HG03097 (cell line): ENCODE measurements around the gene TEX13C.
A peak's percentile ranks its signal among the peaks of the same experiment; 100 is the strongest.
"Not testable (repeated sequence)": the region's sequence is repeated elsewhere in the genome, so short reads cannot be mapped to it uniquely, and the experiment has no call there.

Source experiments
- ATAC-seq: cut with Tn5 transposase; IDR thresholded peaks from one replicate; pipeline ENCODE4 v1.9.1; 2021; ENCODE audit not compliant: unreplicated experiment, low FRiP score

TEX13C gene

DNA sequence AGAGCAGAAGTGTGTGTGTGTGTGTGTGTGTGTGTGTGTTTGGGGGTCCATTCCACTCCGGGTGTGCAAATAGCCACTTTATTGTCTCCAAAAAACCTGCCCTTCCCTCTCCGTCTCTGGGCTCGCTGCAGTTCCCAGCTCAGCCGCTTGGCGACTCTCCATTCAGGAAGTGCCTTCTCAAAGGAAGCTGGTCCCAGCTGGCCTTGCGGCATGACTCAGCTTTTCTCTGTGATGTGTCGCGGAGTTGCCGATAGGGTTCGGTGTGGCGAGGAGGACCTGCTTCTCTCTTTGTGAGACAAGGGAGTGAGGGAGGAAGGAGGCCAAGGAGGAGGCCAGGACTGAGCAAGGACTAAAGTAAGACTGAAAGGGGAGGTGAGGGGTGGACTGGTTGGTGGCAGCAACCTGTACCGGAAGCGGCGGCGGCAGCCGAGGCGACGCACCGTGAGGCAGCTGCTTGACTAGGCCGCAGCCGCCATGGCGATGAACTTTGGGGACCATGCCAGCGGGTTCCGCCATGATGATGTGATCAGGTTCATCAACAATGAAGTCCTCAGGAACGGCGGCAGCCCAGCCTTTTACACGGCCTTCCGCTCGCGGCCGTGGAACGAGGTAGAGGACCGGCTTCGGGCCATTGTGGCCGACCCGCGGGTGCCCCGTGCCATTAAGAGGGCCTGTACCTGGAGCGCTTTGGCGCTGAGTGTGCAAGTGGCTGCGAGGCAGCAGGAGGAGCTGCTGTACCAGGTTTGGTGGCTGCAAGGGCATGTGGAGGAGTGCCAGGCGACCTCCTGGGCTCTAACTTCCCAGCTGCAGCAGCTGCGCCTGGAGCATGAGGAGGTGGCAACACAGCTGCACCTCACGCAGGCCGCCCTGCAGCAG lies at the start of gene TEX13C:
TEX13C (plus strand) TSS at position 226 of the 876 bp plus-strand sequence; CDS start at position 475, 249 bp downstream.
- no peak for ATAC-seq

- no peak for ATAC-seq
Measured at GRCh38 chrX:125287282-125287681, 32.4 kb upstream of the TEX13C start.

GRCh38 chrX:125288343-125288742 lies 31.3 kb upstream of the TEX13C start:
- no peak for ATAC-seq

DNA sequence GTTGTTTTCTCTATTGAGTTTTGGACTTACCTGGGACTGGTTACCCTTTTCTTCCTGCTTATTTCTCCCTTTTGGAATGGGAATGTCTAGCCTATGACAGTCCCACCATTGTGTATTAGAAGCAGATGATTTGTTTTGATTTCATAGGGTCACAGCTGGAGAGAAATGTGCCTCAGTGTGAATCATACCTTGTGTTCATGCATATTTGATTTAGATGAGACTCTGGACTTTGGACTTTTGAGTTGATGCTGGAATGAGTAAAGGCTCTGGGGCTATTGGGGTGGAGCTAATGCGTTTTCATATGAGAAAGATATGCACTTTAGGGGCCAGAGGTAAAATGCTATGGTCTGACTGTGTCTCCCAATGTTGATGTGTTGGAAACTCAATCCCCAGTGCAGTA lies 30.5 kb upstream of the TEX13C start:
- no peak for ATAC-seq

DNA sequence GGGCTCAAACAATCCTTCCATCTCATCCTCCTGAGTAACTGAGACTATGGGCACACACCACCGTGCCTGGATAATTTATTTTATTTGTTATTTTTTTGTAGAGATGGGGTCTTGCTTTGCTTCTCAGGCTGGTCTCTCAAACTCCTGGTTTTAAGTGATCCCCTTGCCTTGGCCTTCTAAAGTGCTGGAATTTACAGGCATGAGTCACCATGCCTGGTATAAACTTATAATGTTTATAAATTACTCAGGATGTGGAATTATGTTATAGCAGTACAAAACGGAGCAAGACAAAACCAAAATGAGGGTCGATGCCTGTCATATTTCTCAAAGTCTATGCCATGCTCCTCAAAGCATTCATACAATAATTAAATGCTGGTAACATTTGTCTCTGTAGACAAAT lies 29.8 kb upstream of the TEX13C start:
- no peak for ATAC-seq

GRCh38 chrX:125291124-125291523 lies 28.5 kb upstream of the TEX13C start:
- no peak for ATAC-seq

- ATAC-seq = peak; percentile 56
Measured at GRCh38 chrX:125293850-125294780, 25.6 kb upstream of the TEX13C start.

- peak; percentile 78 for ATAC-seq
Measured at GRCh38 chrX:125295337-125295736, 24.3 kb upstream of the TEX13C start.

GRCh38 chrX:125298871-125299270 lies 20.8 kb upstream of the TEX13C start:
- no peak for ATAC-seq

DNA sequence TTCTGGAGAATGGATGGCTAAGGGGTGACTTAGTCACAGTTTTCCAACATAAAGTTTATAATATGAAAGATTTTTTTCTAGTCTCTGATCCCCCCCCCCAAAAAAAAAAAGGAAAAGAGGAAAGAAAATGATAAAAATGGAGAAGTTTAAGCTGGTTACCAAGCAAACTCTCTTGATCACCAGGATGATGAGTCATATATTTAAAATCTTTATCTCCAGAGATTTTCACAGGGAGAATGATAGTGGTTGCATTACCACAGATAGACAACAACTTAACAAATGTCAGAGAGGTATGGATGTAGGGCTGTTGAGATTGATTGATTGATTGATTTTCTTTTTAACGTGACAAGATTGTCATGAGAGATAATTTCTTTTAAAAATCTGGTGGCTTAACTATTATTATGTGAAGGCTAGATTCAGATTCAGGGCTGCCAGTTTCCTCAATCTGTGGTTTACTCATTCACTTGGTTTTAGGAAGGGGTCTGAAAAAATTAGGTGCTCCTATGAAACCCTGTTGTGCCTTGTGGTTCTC lies 13.3 kb upstream of the TEX13C start:
- ATAC-seq = no peak

DNA sequence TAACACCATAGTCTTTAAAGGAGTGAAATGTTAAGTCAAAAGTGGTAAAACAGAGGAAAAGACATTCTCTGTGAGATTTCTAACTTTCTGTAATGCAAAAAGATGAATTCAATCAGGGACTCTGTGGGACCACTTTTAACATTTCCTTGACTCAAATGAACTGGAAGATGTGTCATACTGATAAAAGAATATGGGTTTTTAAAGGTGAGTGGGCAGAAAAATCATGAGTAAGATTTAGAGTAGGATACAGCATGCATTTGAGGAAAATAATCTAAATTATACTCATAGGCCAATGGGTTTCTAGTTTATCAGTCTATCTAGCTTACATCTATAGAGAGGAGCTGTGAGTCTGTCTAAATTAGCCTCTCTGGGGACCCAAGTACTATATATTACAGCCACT lies 11.0 kb upstream of the TEX13C start:
- ATAC-seq = no peak

- ATAC-seq = not testable (repeated sequence)
Measured at GRCh38 chrX:125319166-125319565, 505 bp upstream of the TEX13C start.

DNA sequence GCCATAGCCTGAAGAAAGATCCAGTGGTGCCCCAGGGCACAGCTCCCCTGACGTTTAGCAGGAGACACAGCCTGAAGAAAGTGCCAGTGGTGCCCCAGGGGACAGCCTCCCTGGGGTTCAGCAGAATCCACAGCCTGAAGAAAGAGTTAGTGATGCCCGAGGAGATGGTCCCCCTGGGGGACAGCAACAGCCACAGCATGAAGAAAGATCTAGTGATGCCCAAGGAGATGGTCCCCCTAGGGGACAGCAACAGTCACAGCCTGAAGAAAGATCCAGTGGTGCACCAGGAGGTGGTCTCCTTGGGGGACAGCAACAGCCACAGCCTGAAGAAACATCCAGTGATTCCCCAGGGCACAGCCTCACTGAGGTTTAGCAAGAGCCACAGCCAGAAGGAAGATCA lies 2.8 kb downstream of the TEX13C start:
- ATAC-seq = no peak

- no peak for ATAC-seq
Measured at GRCh38 chrX:125326599-125326998, 6.9 kb downstream of the TEX13C start.

DNA sequence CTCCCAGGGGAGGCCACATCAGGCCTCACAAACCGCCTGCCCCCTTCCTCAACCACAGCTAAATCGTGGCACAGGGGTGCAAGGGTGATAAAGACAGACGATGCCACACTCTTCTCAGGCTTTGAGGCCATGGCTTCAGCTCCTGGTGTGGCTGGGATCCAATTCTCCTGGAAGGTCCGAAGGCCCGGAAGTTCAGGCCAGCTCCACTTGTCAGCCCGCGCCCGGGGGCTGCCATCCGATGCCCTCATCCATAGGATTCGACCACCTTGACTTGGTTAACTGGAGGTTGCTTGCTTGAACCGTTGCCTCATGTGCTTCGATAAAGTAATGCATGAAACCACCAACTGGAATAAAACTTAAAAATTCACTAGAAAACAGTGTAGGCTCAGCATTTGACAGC lies 8.2 kb downstream of the TEX13C start:
- no peak for ATAC-seq

GRCh38 chrX:125333583-125333982 lies 13.9 kb downstream of the TEX13C start:
- no peak for ATAC-seq

DNA sequence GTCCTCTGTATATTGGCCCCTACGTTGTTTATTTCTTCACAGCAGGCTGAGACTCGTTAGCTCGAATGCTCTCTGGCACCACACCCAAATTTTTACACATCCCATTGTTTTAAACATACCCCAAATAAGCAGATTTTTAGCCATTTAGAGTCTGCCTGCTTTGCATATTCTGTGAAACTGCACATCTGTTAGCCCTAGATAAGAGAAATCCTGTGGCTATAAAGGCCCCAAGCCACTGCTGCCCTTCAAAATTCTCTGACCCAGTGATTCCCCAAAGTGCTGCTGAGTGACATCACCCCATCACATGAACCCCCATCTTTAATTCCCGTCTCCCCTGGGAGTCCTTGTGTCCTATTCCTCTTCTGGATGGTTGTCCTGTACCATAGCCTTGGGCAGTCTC lies 20.8 kb downstream of the TEX13C start:
- ATAC-seq = no peak

DNA sequence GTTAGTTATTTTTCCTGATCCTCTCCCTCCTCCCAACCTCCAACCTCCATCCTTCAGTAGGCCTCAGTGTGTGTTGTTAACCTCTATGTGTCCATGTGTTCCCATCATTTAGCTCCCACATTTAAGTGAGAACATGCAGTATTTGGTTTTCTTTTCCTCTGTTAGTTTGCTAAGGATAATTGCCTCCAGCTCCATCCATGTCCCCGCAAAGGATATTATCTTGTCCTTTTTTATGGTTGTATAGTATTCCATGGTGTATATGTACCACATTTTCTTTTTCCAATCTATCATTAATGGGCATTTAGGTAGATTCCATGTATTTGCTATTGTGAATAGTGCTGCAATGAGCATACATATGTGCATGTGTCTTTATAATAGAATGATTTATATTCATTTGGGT lies 54.5 kb downstream of the TEX13C start:
- ATAC-seq = no peak
